AG10803 (cell line): ENCODE data around the gene CTNNA1.
"Not testable (repeated sequence)": the region's sequence is repeated elsewhere in the genome, so short reads cannot be mapped to it uniquely, and the experiment has no call there.

Source experiments
- DNase-seq: peaks from one replicate; pipeline ENCODE4 v3.0.0; 2010; ENCODE audit warnings: low read depth
- H3K4me3 ChIP-seq: 2 replicates; pipeline ENCODE4 v1.5.1; 2011; ENCODE audit warnings: mild to moderate bottlenecking, low read length, control low read depth
- TF ChIP-seq, protein P1 (sequence below): conservative IDR thresholded peaks from 2 replicates; pipeline ENCODE4 v1.5.1; 2011; ENCODE audit warnings: mild to moderate bottlenecking, low read length, control low read depth, inconsistent platforms

Gene CTNNA1

DNA sequence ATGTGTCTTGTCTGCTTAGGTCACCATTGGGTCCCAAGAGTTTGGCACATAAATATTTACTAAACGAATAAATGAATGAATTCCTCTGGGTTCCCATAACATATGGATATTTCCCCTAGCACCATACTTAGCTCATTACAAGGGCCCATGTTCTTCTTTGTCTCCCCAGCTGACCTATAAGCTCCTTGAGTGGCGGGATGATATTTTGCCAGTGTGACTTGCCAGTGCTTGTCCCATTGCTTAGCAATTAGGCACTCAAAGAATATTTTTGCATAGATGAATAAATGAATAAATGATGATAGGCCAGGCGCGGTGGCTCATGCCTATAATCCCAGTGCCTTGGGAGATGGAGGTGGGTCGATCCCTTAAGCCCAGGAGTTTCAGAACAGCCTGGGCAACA is 16.9 kb upstream of the CTNNA1 start:
- no peak overlapping the region for H3K4me3 ChIP-seq
- no peak for DNase-seq
- TF ChIP-seq, protein P1, sequence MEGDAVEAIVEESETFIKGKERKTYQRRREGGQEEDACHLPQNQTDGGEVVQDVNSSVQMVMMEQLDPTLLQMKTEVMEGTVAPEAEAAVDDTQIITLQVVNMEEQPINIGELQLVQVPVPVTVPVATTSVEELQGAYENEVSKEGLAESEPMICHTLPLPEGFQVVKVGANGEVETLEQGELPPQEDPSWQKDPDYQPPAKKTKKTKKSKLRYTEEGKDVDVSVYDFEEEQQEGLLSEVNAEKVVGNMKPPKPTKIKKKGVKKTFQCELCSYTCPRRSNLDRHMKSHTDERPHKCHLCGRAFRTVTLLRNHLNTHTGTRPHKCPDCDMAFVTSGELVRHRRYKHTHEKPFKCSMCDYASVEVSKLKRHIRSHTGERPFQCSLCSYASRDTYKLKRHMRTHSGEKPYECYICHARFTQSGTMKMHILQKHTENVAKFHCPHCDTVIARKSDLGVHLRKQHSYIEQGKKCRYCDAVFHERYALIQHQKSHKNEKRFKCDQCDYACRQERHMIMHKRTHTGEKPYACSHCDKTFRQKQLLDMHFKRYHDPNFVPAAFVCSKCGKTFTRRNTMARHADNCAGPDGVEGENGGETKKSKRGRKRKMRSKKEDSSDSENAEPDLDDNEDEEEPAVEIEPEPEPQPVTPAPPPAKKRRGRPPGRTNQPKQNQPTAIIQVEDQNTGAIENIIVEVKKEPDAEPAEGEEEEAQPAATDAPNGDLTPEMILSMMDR: no peak

DNA sequence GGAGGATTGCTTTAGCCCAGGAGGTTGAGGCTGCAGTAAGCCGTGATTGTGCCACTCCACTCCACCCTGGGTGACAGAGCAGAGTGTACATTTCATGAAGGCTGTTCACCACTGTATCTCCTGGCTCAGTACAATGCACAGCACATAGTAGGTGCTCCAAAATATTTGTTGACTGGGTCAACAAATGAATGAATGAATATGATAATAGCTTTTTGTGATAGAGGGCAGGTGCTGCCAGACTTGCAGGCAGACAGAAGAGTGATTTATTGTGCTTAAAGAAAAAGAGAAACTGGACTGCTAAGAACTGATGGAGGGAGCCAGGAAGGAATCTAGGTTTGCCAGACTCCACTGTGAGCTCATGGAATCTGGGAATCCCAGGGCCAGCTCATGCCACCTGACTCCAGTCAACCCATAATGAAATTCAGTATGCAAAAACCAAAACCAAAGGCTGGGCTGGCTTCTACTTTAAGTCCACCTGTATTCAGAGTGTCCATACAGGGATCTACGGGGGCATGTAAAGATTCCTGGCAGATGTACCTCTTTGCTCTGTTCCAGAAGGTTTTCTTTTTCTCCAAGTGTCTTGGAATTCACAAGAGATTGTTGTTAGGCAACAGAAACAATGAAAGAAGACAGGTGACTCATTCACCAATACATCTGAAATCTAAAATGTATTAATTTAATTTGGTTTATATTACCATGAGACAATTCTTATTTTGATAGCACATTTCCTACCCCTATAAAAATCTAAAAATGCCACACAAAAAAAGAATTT is 15.5 kb upstream of the CTNNA1 start:
- no peak for DNase-seq
- no peak overlapping the region for H3K4me3 ChIP-seq
- TF ChIP-seq, protein P1: no peak

DNA sequence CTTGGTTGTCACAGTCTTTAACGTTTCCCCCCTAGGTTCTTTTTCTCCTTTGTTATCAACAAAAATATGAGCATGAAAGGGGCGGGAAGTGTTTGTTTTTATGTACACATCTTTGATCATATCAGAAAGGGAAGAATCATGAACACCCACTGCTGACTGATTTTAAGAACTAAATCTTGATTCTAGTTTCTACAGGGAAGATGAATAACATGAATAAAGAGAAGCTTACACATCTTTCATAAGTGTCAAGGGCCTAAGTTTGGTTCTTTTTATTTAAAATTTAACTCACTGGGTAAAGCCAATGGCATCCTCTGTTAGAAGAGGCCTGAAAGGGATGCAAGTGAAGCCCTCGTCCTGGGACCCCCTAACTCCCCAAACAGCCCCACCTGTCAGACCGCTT is 14.8 kb upstream of the CTNNA1 start:
- TF ChIP-seq, protein P1: no peak
- H3K4me3 ChIP-seq: no peak overlapping the region
- DNase-seq: no peak

DNA sequence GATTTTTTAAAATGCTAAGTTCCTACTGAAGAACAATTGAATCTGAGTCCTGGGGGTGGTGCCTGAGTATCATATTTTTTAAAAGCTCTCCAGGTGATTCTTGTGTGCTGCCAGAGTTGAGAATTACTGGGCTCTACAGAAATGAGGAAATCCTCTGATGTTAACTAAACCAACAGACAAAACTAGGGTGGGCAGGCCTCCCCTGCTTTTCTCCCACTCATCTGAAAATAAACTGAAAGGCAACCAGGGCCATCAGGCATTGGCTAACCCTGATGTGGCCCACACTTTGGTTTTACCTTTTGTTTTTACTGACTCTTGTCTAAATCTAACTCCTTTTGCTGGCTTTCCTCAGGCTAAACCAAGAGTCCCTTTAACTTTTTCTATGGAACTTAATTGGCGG is 13.3 kb upstream of the CTNNA1 start:
- no peak overlapping the region for H3K4me3 ChIP-seq
- TF ChIP-seq, protein P1: no peak
- DNase-seq: no peak

DNA sequence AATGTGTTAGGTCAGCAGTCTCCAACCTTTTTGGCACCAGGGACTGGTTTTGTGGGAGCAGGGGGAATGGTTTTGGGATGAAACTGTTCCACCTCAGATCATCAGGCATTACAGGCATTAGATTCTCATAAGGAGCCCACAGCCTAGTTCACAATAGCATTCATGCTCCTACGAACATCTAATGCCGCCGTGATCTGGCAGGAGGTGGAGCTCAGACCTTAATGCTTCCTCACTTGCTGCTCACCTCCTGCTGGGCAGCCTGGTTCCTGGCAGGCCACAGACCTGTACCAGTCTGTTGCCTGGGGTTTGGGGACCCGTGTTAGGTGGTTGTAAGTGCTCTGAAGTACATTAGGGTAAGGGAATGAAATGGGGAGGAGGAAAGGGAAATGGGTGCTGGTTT is 9.7 kb upstream of the CTNNA1 start:
- no peak for DNase-seq
- TF ChIP-seq, protein P1: no peak
- H3K4me3 ChIP-seq: no peak overlapping the region

DNA sequence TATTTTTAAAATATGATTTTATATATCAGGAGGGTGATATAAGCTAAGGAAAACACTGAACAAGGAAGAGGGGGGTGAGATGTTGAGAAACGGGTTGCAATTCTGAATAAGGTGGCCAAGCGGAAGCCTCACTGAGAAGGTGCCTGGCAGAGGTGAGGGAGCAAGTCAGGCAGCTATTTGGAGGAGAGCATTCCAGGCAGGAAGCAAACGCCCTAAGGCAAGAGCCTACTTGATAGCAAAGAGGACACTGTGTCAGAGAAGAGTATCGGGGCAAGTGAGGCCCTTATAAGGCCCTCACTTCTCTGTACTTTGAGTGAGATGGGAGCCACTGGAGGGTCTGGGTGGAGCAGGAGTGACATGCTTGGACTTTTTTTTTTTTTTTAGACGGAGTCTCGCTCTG is 8.0 kb upstream of the CTNNA1 start:
- no peak for DNase-seq
- TF ChIP-seq, protein P1: no peak
- no peak overlapping the region for H3K4me3 ChIP-seq

DNA sequence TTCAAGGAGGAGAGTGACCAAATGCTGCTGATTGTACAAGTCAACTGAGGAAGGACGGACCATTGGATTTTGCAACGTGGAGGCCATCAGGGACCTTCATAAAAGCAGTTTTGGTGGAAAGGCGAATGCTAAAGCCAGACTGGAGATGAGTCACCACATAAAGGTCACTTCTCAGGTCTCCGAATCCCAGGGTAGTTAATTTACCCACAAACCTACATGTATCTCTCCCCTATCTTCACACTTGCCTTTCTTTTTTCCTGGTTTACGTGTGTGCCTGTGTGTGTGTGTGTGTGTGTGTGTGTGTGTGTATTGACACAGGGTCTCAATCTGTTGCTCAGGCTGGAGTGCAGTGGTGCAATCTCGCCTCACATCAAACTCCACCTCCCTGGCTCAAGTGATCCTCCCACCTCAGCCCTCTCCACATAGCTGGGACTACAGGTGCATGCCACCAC is 4.6 kb upstream of the CTNNA1 start:
- no peak for DNase-seq
- TF ChIP-seq, protein P1: no peak
- H3K4me3 ChIP-seq: no peak overlapping the region

DNA sequence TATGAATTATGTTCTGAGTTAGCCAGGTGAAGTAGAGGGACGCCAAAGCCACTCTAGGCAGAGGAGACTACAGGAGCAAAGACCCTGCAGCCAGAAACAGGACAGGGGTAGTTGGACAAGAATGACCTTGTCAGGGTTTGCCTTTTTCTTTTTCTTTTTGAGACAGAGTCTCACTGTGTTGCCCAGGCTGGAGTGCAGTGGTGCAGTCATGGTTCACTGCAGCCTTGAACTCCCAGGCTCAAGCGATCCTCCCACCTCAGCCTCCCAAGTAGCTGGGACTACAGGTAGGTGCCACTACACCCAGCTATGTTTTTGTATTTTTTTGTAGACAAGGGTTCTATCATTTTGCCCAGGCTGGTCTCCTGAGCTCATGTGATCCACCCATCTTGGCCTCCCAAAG is 1.9 kb upstream of the CTNNA1 start:
- H3K4me3 ChIP-seq, DNase-seq: not testable (repeated sequence)
